HG03108 (cell line): ENCODE results near the gene RPTOR.
A peak's percentile ranks its signal among the peaks of the same experiment; 100 is the strongest.
"Not testable (repeated sequence)": the region's sequence is repeated elsewhere in the genome, so short reads cannot be mapped to it uniquely, and the experiment has no call there.

ENCODE experiments used
- ATAC-seq: cut with Tn5 transposase; IDR thresholded peaks from one replicate; pipeline ENCODE4 v1.9.1; 2021; ENCODE audit warnings: moderate library complexity; ENCODE audit not compliant: unreplicated experiment

The RPTOR gene, protein sequence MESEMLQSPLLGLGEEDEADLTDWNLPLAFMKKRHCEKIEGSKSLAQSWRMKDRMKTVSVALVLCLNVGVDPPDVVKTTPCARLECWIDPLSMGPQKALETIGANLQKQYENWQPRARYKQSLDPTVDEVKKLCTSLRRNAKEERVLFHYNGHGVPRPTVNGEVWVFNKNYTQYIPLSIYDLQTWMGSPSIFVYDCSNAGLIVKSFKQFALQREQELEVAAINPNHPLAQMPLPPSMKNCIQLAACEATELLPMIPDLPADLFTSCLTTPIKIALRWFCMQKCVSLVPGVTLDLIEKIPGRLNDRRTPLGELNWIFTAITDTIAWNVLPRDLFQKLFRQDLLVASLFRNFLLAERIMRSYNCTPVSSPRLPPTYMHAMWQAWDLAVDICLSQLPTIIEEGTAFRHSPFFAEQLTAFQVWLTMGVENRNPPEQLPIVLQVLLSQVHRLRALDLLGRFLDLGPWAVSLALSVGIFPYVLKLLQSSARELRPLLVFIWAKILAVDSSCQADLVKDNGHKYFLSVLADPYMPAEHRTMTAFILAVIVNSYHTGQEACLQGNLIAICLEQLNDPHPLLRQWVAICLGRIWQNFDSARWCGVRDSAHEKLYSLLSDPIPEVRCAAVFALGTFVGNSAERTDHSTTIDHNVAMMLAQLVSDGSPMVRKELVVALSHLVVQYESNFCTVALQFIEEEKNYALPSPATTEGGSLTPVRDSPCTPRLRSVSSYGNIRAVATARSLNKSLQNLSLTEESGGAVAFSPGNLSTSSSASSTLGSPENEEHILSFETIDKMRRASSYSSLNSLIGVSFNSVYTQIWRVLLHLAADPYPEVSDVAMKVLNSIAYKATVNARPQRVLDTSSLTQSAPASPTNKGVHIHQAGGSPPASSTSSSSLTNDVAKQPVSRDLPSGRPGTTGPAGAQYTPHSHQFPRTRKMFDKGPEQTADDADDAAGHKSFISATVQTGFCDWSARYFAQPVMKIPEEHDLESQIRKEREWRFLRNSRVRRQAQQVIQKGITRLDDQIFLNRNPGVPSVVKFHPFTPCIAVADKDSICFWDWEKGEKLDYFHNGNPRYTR (N-terminal part only)

DNA sequence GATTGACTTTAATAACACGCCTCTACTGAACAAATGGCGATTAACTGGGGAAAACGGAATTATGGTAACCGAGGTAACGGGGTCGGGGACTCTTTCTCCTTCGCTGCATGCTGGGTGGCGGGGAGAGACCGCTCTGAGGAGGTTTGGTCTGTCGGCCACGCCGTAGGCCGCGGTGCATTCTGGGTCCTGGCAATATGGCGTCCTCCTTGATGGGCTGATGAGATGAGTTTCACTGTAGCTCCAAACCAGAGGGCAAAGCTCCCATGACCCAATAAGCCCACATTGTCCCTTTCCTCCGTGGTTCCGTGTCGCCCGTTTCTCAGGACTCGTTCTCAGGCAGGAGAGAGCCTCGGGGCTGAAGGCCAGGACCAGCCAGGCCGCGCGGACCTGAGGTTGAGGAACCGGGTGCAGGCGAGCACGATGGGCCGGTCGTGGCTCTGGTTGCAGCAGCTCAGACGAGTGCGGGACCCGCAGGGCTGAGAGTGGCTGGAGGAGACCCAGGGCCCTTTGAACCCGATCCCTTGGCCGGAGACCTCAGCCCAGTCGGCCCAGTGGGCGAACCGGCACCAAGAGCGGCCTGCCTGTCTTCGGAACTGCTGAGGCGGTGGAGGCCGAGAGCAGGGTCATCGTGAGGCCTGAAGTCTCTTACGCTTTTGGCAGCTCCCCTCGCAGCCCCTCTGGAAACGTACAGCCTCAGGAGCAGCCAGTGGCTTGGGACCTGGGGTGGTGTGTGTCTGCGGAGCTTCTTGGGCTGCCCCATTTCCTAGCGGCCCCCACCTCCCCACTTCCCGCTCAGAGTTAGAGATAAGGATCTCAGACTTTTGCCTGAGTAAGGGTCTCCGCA lies at the start of gene RPTOR:
Gene RPTOR (plus strand): TSS at position 184 of the 844 bp plus-strand sequence. CDS start 792 bp downstream, outside the sequence.
- ATAC-seq = peak; percentile 90

DNA sequence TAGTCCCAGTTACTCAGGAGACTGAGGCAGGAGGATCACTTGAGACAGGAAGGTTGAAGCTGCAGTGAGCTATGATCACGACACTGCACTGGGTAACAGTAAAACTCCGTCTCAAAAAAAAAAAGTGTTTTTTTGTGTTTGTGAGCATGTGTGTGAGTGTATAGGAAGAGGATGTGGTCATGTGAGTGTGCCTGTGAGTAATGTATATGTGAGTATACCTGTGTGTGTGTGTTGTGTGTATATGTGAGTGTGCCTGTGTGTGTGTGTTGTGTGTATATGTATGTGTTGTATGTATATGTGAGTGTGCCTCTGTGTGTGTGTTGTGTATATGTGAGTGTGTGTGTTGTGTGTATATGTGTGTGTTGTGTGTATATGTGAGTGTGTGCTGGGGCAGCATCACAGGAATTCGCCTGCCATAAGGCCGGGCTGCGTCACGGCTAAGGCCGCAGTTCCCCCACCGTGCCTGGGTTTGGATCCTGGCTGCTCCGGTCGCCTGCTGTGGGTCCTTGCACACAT lies 46.9 kb upstream of the RPTOR start:
- ATAC-seq = no peak

DNA sequence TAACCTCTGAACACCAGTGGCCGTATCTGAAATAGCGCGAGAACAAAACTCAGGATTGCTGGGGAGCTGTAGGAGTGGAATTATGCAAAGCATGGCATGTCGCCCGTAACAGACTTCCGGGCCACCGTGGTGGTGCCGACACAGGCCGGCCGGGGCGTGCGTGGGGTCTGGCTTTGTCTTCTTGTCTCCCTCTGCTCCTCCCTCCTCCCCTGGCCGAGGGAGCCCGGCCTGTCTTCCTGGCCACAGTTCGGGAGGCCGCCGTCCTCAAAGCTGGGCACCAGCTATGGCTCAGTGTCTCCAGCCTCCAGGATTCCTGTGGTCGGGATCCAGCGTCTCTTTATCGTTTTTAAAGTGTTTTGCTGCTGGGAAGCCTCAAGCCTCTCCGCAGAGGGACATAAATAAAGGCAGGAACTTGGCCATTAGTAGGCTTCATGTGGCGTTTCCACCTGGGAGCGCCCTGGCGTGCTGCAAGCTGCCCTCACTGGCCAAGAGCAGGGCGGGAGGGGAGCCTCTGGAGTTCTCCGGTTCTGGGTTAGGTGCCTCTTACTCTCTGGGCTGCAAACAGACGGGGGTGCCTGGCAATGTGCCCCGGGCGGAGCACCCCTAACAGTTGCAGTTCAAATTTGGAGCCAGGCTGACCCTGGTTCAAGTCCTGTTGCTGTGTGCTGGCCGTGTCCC lies 46.3 kb upstream of the RPTOR start:
- ATAC-seq = no peak

DNA sequence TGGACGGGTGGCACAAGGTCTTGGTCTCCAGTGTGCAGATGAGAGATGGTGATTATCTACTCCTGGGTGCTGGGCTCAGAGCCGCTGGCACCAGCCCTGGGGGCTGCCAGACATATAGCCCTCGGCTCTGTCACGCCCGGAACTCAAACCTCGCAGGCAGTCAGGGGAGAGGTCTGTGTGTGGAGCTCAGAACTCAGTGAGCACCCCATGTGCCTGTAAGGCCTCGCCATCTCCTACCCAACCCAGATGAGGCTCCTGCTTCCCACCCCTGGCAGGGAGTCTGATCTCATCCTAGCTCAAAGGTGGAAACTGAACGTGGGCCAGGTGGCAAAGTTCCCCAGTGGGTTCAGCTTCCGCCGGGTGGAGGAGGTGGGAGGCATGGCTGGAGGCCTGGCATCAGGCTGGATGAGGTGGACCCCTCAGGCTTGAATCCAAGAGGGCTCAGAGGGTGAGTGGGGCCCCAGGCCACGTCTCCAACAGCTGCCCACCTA lies 45.7 kb upstream of the RPTOR start:
- ATAC-seq = no peak

DNA sequence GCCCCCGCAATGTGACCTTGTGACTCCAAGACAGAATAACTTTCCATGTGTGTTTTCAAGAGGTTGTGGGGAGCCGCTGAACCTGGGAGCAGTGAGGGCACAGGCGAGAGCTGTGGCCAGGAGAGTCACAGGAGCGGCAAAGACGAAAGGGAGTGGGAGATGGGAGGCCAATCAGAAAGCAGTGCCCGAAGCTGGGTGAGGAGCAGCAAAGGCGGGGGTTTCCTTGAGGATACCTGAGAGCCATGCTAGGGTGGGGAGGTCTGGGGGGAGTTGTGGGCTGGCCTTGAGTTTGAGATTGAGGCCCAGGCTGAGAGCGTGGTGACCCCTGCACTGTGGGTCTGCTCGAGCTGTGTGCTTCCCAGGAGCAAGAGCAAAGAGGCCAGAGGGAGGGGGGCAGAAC lies 45.1 kb upstream of the RPTOR start:
- no peak for ATAC-seq

DNA sequence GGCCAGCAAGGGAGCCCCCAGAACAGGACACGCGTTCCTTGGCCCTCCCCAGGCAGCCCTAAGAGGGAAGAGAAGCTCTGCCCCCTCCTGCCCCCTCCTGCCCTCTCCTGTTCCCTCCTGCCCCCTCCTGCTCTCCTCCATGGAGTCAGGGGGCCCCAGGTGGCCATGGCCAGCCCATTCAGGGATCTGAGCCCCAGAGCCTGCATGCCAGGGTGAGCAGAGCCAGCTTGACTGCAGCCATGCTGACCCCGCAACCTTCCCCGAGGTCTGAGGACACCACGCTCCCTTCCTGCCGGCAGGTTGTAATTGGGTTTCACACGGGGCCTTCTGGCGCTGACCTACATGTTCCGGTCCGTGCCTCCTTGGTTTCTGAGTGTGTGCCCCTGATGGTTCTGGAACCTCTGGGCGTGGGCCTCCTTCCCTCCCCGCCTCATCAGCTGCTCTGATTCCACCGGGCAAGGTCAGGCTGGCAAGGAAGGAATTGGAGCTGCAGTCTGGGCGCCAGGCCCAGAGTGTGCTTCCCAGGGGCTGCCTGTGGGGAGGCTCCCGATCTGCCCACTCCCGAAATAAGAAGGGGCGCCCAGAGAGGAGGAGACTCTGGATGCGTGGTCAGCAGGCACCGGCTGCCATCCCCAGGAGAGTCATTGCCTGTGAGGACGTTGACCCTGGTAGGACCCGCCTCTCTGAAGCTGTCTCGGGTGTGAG lies 44.5 kb upstream of the RPTOR start:
- ATAC-seq = no peak

DNA sequence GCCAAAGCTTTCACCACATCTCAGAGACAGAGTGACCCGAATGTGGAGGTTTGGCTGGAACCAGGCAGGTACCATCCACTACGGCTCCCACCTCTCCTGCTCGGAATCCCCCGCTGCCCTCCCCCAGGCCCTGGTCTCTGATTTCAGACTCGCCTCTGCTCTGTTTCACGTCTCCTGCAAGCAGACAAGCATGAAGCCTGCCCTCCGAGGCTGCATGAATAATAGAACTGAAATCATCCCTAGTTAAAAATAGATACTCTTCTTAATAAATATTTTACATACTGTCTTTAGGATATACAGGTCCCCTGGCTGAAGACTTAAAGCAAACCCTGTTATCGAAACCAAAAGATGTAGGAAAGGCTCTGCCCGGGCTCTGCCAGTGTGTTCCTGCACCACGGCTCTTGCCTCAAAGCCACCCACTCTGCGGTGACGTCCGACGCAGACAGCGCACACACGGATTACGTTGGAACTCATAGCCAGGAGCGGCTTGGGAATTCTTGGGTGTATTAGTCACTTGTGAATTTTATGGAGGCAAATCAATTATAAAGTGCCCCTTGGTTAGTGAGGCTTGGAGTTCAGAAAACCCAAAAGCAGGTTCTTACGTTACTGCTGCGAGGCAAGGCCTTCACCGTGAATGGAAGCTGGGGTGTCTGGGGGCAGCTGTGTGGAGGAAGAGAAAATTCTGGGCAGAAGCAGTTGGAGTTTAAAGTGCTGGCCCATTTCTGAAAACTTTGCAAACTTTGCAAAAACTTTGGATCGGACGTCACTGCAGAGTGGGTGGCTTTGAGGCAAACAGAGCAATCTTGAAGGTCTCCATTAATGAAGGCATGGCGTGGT lies 42.7 kb upstream of the RPTOR start:
- no peak for ATAC-seq

DNA sequence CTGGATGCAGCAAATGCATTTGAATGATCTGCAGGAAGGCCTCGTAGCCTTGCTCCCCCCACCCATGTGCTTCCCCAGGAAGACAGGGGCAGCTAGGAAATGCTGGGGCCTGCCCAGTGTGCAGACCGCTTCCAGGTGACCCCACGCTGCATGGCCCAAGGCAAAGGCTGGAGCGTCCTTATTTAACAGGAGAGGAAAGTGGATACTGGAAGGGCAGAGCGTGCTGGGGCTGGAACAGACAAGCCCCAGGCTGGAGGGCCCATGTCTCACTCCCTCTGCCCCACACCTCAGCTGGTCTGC lies 42.1 kb upstream of the RPTOR start:
- no peak for ATAC-seq

DNA sequence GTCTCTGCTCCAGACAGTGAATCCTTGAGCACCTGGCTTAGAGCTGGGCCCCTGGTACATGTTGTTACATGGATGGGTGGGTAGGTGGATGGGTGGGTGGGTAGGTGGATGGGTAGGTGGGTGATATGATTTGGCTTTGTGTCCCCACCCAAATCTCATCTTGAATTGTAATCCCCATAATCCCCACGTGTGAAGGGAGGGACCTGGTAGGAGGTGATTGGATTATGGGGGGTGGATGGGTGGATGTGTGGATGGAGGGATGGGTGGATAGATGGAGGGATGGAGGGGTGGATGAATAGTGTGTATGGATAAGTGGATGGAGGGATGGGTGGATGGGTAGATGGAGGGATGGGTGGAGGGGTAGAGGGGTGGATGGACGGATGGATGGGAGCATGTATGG lies 41.6 kb upstream of the RPTOR start:
- ATAC-seq = no peak

DNA sequence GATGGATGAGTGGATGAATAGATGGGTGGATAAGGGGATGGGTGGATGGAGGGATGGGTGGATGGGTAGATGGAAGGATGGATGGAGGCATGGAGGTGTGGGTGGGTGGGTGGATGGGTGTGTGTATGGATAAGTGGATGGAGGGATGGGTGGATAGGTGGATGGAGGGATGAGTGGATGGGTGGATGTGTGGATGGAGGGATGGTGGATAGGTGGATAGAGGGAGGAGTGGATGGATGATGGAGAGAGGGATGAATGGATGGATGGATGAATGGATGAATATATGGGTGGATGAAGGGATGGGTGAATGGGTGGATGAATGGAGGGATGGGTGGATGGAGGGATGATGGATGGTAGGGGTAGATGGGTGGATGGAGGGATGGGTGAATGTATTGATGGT lies 40.7 kb upstream of the RPTOR start:
- no peak for ATAC-seq

DNA sequence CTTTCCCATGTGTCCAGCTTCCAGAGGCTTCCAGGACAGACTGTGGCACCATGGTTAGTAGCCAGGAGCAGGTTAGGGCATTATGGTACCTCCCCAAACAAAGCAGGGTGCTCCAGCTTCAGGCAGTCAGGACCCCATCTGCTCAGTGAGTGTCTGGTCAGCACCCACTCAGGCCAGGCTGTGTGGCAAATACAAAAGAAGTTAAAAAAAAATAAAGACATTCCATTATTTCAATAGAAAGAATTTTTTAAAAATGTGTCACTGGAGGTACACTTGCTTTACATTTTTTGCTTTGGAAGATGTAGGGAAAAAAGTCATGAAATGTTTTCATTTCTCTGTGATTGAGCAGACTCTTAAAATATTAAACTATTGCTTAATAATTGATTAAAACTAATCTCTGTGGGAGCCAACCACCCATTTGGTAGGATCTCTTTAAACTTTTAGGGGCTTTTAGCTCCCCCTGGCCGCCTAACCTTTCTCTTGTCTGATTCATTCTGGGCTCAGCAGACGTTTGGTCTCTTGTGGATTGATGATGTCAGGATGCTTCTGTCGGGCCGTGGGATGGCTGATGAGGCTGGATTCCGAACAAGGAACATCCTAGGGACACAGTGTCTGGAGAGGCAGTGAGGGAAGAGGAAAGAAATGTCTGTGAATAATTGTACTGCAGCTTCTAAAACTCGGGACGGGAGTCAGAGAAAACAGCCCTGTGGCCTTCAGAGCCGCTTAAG lies 39.8 kb upstream of the RPTOR start:
- ATAC-seq = no peak

DNA sequence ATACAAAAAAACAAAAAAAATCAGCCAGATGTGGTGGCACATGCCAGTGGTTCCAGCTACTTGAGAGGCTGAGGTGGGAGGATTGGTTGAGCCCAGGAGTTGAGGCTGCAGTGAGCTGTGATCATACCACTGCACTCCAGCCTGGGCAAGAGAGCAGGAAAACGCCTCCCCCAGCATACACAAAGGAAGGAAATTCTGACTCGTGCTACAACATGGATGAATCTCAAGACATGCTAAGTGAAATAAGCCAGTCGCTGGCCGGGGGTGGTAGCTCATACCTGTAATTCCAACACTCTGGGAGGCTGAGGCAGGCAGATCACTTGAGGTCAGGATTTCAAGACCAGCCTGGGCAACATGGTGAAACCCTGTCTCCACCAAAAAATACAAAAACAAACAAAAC lies 37.5 kb upstream of the RPTOR start:
- ATAC-seq = not testable (repeated sequence)

DNA sequence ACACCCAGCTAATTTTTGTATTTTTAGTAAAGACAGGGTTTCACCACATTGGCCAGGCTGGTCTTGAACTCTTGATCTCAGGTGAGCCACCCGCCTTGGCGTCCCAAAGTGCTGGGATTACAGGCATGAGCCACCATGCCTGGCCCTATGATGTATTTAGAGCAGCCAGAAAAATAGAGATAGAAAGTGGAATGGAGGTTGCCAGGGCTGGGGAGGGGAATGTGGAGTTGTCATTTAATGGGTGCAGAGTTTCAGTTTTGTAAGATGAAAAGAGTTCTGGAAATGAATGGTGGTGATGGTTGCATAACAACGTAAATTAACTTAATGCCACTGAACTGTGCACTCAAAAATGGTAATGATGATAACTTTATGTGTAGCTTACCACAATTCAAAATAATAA lies 36.7 kb upstream of the RPTOR start:
- no peak for ATAC-seq

DNA sequence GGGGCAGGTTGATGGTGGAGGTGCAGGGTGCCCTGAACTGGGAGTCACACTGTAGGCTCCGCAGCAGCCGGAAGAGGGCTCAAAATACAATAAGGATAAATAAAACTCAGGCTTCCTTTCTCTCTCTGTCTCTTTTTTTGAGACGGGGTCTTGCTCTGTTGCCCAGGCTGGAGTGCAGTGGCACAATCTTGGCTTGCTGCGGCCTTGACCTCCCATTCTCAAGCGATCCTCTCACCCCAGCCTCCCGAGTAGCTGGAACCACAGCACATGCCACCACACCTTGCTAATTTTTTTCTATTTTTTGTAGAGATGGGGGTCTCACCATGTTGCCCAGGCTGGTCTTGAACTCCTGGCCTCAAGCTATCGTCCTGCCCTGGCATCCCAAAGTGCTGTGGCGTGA lies 35.3 kb upstream of the RPTOR start:
- no peak for ATAC-seq

DNA sequence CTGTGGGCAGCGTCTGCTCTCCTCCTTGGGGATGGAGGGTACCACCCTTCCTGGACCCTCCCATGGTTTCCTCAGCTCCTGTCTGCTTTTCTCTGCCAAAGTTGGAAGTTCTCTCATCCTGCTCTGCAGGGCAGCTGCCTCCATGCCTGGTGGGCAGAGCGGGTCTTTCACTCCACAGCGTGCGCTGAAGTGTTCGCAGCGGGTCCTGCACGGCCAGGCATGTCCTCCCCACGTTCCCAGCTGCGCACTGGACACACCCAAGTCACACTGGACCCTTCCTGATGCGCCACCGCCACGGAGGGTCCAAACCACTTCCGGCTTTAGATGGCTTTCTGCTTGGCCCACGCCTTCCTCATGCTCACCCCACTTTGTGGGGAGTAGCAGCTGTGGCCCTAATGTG lies 34.5 kb upstream of the RPTOR start:
- ATAC-seq = no peak

DNA sequence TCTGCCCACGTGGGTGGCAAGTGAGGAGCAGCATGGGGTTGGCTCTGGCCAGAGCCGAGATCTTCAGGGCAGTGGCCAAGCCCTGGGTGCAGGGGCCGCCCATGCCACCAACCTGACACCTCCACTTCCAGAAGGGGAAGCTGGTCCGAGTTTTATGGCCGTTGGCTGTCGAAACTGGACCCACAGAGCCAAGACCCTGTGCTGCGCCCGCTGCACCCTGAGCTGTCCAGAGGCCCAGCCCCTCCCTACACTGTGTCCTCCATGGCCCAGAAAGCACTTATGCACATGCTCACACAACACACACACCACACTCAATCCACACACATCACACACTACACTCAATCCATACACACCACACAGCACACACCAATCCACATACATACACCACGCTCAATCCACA lies 33.9 kb upstream of the RPTOR start:
- no peak for ATAC-seq

DNA sequence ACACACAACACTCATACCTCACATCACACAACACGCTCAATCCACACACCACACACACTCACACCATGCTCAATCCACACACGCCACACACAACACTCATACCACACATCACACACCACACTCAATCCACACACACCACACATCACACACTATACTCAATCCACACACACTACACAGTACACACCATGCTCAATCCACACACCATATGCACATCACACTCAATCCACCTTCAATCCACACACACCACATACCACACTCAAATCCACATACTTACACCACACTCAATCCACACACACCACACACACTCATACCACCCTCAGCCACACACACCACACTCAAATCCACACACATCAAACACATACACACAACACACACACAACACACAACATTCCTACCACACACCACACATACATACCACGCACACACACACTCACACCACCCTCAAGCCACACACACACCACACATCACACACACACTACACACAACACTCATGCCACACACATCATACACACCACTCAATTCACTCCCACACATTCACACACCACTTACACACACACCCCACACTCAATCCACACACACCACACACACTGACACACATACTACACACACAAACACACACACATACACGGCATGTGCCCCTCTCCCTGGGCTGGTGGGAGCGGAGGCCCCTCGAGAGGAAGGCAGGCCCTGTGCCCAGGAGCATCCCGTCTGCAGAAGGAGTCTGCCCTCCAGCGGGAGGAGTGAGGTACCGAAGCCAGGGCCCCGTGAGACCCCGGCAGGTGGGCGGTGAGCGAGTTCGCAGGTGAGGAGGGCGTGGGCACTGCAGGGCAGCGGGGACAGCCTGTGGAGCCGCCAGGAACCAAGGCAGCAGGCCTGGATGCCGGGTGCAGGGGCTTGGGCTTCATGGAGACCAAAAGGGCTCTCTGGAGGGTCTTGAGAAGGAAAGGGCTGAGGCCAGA lies 33.1 kb upstream of the RPTOR start:
- ATAC-seq = no peak
